GM12801 (cell line): ENCODE measurements around the gene ENTPD3.

Experiments used
- CTCF ChIP-seq: IDR thresholded peaks from one replicate; pipeline ENCODE4 v1.5.1; 2011; ENCODE audit warnings: control low read depth; ENCODE audit not compliant: insufficient read length; ENCODE audit errors: extremely low read depth

The ENTPD3 gene

GRCh38 chr3:40452876-40453730, 66.1 kb downstream of the ENTPD3 start:
- no peak for TF ChIP-seq CTCF

GRCh38 chr3:40453933-40454332, 66.9 kb downstream of the ENTPD3 start:
- TF ChIP-seq CTCF = no peak

GRCh38 chr3:40455328-40455727, 68.3 kb downstream of the ENTPD3 start:
- TF ChIP-seq CTCF = no peak

GRCh38 chr3:40456279-40456939, 69.4 kb downstream of the ENTPD3 start:
- TF ChIP-seq CTCF = no peak

- TF ChIP-seq CTCF = no peak
Measured at GRCh38 chr3:40456940-40457823, 70.2 kb downstream of the ENTPD3 start, which contains the start of gene RPL14. Gene RPL14 (plus strand): TSS chr3:40457339. CDS start chr3:40457472, 133 bp downstream.

- TF ChIP-seq CTCF = no peak
Measured at GRCh38 chr3:40458473-40458872, 71.5 kb downstream of the ENTPD3 start.

- TF ChIP-seq CTCF = no peak
Measured at GRCh38 chr3:40461161-40461560, 74.2 kb downstream of the ENTPD3 start.
